MM.1S (cell line): ENCODE measurements around the gene MRO.

ENCODE experiments used
- DNase-seq: peaks from one replicate; pipeline ENCODE4 v3.0.0-alpha.2; 2015
- H2AFZ ChIP-seq: fragments of 300-600 bp; sonication (generic); 2 replicates; pipeline ENCODE4 v1.6.0; 2016; ENCODE audit warnings: antibody characterized with exemption, low read length
- H3F3A ChIP-seq: fragments of 300-600 bp; sonication (generic); 2 replicates; pipeline ENCODE4 v1.6.1; 2016; ENCODE audit warnings: mild to moderate bottlenecking, antibody characterized with exemption, low read length, moderate library complexity, mixed read lengths; ENCODE audit not compliant: insufficient read depth
- H3K27ac ChIP-seq: fragments of 300-600 bp; sonication (generic); 2 replicates; pipeline ENCODE4 v1.5.1; 2016; ENCODE audit warnings: mild to moderate bottlenecking, low read length
- H3K27me3 ChIP-seq: fragments of 300-600 bp; sonication (generic); replicated peaks from 2 replicates; pipeline ENCODE4 v1.6.0; 2016; ENCODE audit warnings: low read length; ENCODE audit not compliant: insufficient read depth
- H3K36me3 ChIP-seq: fragments of 300-600 bp; sonication (generic); replicated peaks from 2 replicates; pipeline ENCODE4 v1.6.1; 2016; ENCODE audit warnings: mild to moderate bottlenecking, low read length, mixed read lengths; ENCODE audit not compliant: insufficient read depth
- H3K4me1 ChIP-seq: fragments of 300-600 bp; sonication (generic); 2 replicates; pipeline ENCODE4 v1.6.1; 2016; ENCODE audit warnings: low read length, mixed read lengths
- H3K4me2 ChIP-seq: fragments of 300-600 bp; sonication (generic); 2 replicates; pipeline ENCODE4 v1.6.0; 2016; ENCODE audit warnings: low read depth, low read length
- H3K4me3 ChIP-seq: fragments of 300-600 bp; sonication (generic); 2 replicates; pipeline ENCODE4 v1.5.1; 2016; ENCODE audit warnings: low read length, mixed read lengths
- H3K79me2 ChIP-seq: fragments of 300-600 bp; sonication (generic); 2 replicates; pipeline ENCODE4 v1.6.1; 2016; ENCODE audit warnings: mixed run types, low read length, mixed read lengths
- H3K9ac ChIP-seq: fragments of 300-600 bp; sonication (generic); 2 replicates; pipeline ENCODE4 v1.6.1; 2016; ENCODE audit warnings: low read length, mixed read lengths
- H3K9me2 ChIP-seq: fragments of 300-600 bp; sonication (generic); replicated peaks from 2 replicates; pipeline ENCODE4 v1.6.1; 2016; ENCODE audit warnings: mild to moderate bottlenecking, low read length, mixed read lengths; ENCODE audit not compliant: insufficient read depth
- H3K9me3 ChIP-seq: fragments of 300-600 bp; sonication (generic); replicated peaks from 2 replicates; pipeline ENCODE4 v1.6.1; 2016; ENCODE audit warnings: mild to moderate bottlenecking, low read length, mixed read lengths; ENCODE audit not compliant: insufficient read depth
- H4K20me1 ChIP-seq: fragments of 300-600 bp; sonication (generic); 2 replicates; pipeline ENCODE4 v1.6.1; 2016; ENCODE audit warnings: mild to moderate bottlenecking, low read length, moderate library complexity, mixed read lengths; ENCODE audit not compliant: insufficient read depth
- CTCF ChIP-seq: fragments of 300-600 bp; sonication (generic); IDR thresholded peaks from 2 replicates; pipeline ENCODE4 v1.5.1; 2016; ENCODE audit warnings: antibody characterized with exemption, low read length, mixed read lengths
- EZH2 ChIP-seq: fragments of 300-600 bp; sonication (generic); optimal IDR thresholded peaks from 2 replicates; pipeline ENCODE3; 2017; ENCODE audit warnings: low read depth, mild to moderate bottlenecking, antibody characterized with exemption, low read length, mixed read lengths
- EZH2phosphoT487 ChIP-seq: fragments of 300-600 bp; sonication (generic); IDR thresholded peaks from 2 replicates; pipeline ENCODE4 v1.6.1; 2018; ENCODE audit warnings: antibody characterized with exemption, low read length

Gene MRO

GRCh38 chr18:50825621-50826020 is 5.8 kb upstream of the MRO start:
- no peak overlapping the region for H3K27ac ChIP-seq
- DNase-seq: no peak
- no peaks in the 10 kb centered on the region for H3K79me2 ChIP-seq
- H3K4me2 ChIP-seq: no peak overlapping the region
- no peaks in the 10 kb centered on the region for H3K36me3 ChIP-seq
- H2AFZ ChIP-seq: no peak overlapping the region
- H3K9me2 ChIP-seq: no peaks in the 10 kb centered on the region
- H3K27me3 ChIP-seq: no peaks in the 10 kb centered on the region
- peaks cover 15% of the 10 kb centered on the region for H3K4me1 ChIP-seq
- H3K4me3 ChIP-seq: no peak overlapping the region
- H4K20me1 ChIP-seq: no peaks in the 10 kb centered on the region
- H3K9ac ChIP-seq: no peak overlapping the region
- no peaks in the 10 kb centered on the region for H3K9me3 ChIP-seq
- TF ChIP-seq EZH2phosphoT487 (no peak), EZH2 (no peak)
- H3F3A ChIP-seq: no peaks in the 10 kb centered on the region

DNA sequence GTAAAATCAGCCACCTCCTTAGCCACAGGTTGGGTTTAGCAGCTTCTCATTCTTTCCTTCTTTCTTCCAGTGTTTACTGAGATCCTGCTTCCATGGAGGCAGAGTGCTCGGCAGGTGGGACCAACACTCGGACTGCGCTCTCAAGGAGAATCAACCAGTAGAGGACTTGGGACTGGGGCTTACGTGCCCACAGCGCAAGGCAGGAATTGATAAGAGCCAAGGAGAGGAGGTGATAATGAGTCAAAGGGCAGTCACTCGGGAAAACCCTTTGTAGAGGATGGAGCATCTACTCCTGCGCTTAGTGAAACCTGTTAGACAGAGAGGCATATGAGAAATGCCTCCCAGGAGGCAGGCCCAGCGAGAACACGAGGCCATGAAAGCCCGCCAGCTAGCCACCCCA is 2.9 kb upstream of the MRO start:
- Histone ChIP-seq H3K4me3 (no peak overlapping the region), H3K9me2 (no peaks in the 10 kb centered on the region), H3K4me1 (peaks cover 19% of the 10 kb centered on the region), H3K27ac (no peak overlapping the region), H3K9ac (no peak overlapping the region), H3F3A (no peaks in the 10 kb centered on the region), H3K36me3 (no peaks in the 10 kb centered on the region), H2AFZ (no peak overlapping the region), H3K4me2 (no peak overlapping the region), H3K79me2 (no peaks in the 10 kb centered on the region), H4K20me1 (no peaks in the 10 kb centered on the region), H3K9me3 (no peaks in the 10 kb centered on the region), H3K27me3 (no peaks in the 10 kb centered on the region)
- TF ChIP-seq EZH2: no peak
- DNase-seq: no peak

GRCh38 chr18:50820901-50821520 is 1.2 kb upstream of the MRO start:
- Histone ChIP-seq H3K9me3 (no peaks in the 10 kb centered on the region), H3K4me2 (peak overlapping the region; percentile 94), H3K4me1 (peaks cover 19% of the 10 kb centered on the region), H3K27ac (peak overlapping the region; percentile 7; the same call in 1 of the 2 replicates), H2AFZ (peak overlapping the region; percentile 54), H3K79me2 (no peaks in the 10 kb centered on the region), H3K9me2 (no peaks in the 10 kb centered on the region), H3K4me3 (peak overlapping the region; percentile 14; the same call in 1 of the 2 replicates), H3K27me3 (no peaks in the 10 kb centered on the region), H3K36me3 (no peaks in the 10 kb centered on the region), H3K9ac (0 out of 2 replicates have a peak overlapping the region, but pooled peaks have one; percentile 0), H4K20me1 (no peaks in the 10 kb centered on the region), H3F3A (no peaks in the 10 kb centered on the region)
- peak; percentile 18 for DNase-seq
- TF ChIP-seq EZH2phosphoT487 (no peak), CTCF (no peak), EZH2 (no peak)

GRCh38 chr18:50819027-50819727 is 639 bp downstream of the MRO start:
- Histone ChIP-seq H3K27me3 (no peaks in the 10 kb centered on the region), H4K20me1 (no peaks in the 10 kb centered on the region), H3K9ac (no peak overlapping the region), H3K4me1 (peaks cover 19% of the 10 kb centered on the region), H2AFZ (peak overlapping the region; percentile 81), H3K4me3 (peak overlapping the region; percentile 57), H3F3A (no peaks in the 10 kb centered on the region), H3K79me2 (no peaks in the 10 kb centered on the region), H3K36me3 (no peaks in the 10 kb centered on the region), H3K9me3 (no peaks in the 10 kb centered on the region), H3K9me2 (no peaks in the 10 kb centered on the region), H3K4me2 (peak overlapping the region; percentile 94), H3K27ac (no peak overlapping the region)
- TF ChIP-seq EZH2: no peak
- no peak for TF ChIP-seq CTCF
- no peak for TF ChIP-seq EZH2phosphoT487
- DNase-seq: no peak
